H9 (cell line): ENCODE results near the gene FOXD2. TPM values are rescaled to one million over a fixed set of nuclear protein-coding genes. Genes with fewer than 3 reads are reported as not detected.

ENCODE experiments used
- DNase-seq: peaks from one replicate; pipeline ENCODE4 v3.0.0-alpha.2; 2017
- H2AFZ ChIP-seq: one replicate; pipeline ENCODE4 v1.6.1; 2013; ENCODE audit warnings: mild to moderate bottlenecking, low read length, control low read depth, moderate library complexity
- H2AK5ac ChIP-seq: 2 replicates; pipeline ENCODE4 v1.6.1; 2013; ENCODE audit warnings: low read length, control low read depth, mixed read lengths; ENCODE audit not compliant: insufficient read length
- H2BK120ac ChIP-seq: one replicate; pipeline ENCODE4 v1.6.1; 2013; ENCODE audit warnings: low read depth, mild to moderate bottlenecking, low read length, control low read depth, inconsistent platforms; ENCODE audit not compliant: poor library complexity, severe bottlenecking
- H2BK12ac ChIP-seq: 2 replicates; pipeline ENCODE4 v1.6.1; 2013; ENCODE audit warnings: low read length, control low read depth, mixed read lengths, low read depth; ENCODE audit not compliant: insufficient read length
- H2BK15ac ChIP-seq: 2 replicates; pipeline ENCODE4 v1.6.1; 2013; ENCODE audit warnings: low read depth, low read length, control low read depth
- H2BK20ac ChIP-seq: one replicate; pipeline ENCODE4 v1.6.1; 2013; ENCODE audit warnings: low read depth, mild to moderate bottlenecking, low read length, control low read depth, inconsistent platforms; ENCODE audit not compliant: poor library complexity, severe bottlenecking
- H2BK5ac ChIP-seq: 2 replicates; pipeline ENCODE4 v1.6.1; 2013; ENCODE audit warnings: low read length, control low read depth, mixed read lengths; ENCODE audit not compliant: insufficient read length
- H3K14ac ChIP-seq: 2 replicates; pipeline ENCODE4 v1.6.1; 2013; ENCODE audit warnings: low read length, control low read depth; ENCODE audit not compliant: insufficient read depth
- H3K18ac ChIP-seq: 2 replicates; pipeline ENCODE4 v1.6.1; 2013; ENCODE audit warnings: low read depth, mild to moderate bottlenecking, mixed read lengths, low read length, control low read depth; ENCODE audit not compliant: insufficient read length
- H3K23ac ChIP-seq: 2 replicates; pipeline ENCODE4 v1.6.1; 2013; ENCODE audit warnings: low read length, control low read depth, mixed read lengths, low read depth; ENCODE audit not compliant: insufficient read length
- H3K23me2 ChIP-seq: 2 replicates; pipeline ENCODE4 v1.6.1; 2013; ENCODE audit warnings: low read depth, mild to moderate bottlenecking, mixed read lengths, low read length, control low read depth; ENCODE audit not compliant: insufficient read length, poor library complexity, severe bottlenecking
- H3K27ac ChIP-seq: 2 replicates; pipeline ENCODE4 v1.5.1; 2013; ENCODE audit warnings: low read length, control low read depth, mixed read lengths, low read depth; ENCODE audit not compliant: insufficient read length
- H3K27me3 ChIP-seq: 2 replicates; pipeline ENCODE4 v1.6.1; 2013; ENCODE audit warnings: low read length, control low read depth, inconsistent platforms; ENCODE audit not compliant: insufficient read depth
- H3K4ac ChIP-seq: 2 replicates; pipeline ENCODE4 v1.6.1; 2013; ENCODE audit warnings: low read depth, mild to moderate bottlenecking, control low read depth, inconsistent platforms, low read length, moderate library complexity
- H3K4me1 ChIP-seq: 2 replicates; pipeline ENCODE4 v1.6.1; 2013; ENCODE audit warnings: low read length, control low read depth, inconsistent platforms; ENCODE audit not compliant: insufficient read depth
- H3K4me2 ChIP-seq: 2 replicates; pipeline ENCODE4 v1.6.1; 2013; ENCODE audit warnings: low read length, control low read depth, mixed read lengths; ENCODE audit not compliant: insufficient read length, insufficient read depth
- H3K56ac ChIP-seq: 2 replicates; pipeline ENCODE4 v1.6.1; 2013; ENCODE audit warnings: low read depth, mild to moderate bottlenecking, mixed read lengths, low read length, control low read depth; ENCODE audit not compliant: insufficient read length
- H3K79me1 ChIP-seq: 2 replicates; pipeline ENCODE4 v1.6.1; 2013; ENCODE audit warnings: low read depth, mild to moderate bottlenecking, moderate library complexity, low read length, control low read depth, inconsistent platforms; ENCODE audit not compliant: insufficient read depth, poor library complexity, severe bottlenecking
- H3K79me2 ChIP-seq: 2 replicates; pipeline ENCODE4 v1.6.1; 2013; ENCODE audit warnings: low read length, control low read depth, inconsistent platforms; ENCODE audit not compliant: insufficient read depth
- H3K9ac ChIP-seq: 2 replicates; pipeline ENCODE4 v1.6.1; 2013; ENCODE audit warnings: low read length, control low read depth, mixed read lengths; ENCODE audit not compliant: insufficient read length; ENCODE audit errors: extremely low read depth
- H3K9me3 ChIP-seq: one replicate; pipeline ENCODE4 v1.6.1; 2013; ENCODE audit warnings: low read depth, low read length, inconsistent platforms; ENCODE audit not compliant: control insufficient read depth
- H3T11ph ChIP-seq: one replicate; pipeline ENCODE4 v1.6.1; 2013; ENCODE audit warnings: mild to moderate bottlenecking, low read length, control low read depth, inconsistent platforms
- H4K20me1 ChIP-seq: one replicate; pipeline ENCODE4 v1.6.1; 2013; ENCODE audit not compliant: control insufficient read depth, insufficient read length, insufficient read depth
- H4K5ac ChIP-seq: 2 replicates; pipeline ENCODE4 v1.6.1; 2013; ENCODE audit warnings: low read depth, mild to moderate bottlenecking, mixed read lengths, low read length, control low read depth; ENCODE audit not compliant: insufficient read length
- H4K8ac ChIP-seq: replicated peaks from 2 replicates; pipeline ENCODE4 v1.6.1; 2013; ENCODE audit warnings: low read length, control low read depth, mixed read lengths, low read depth; ENCODE audit not compliant: insufficient read length
- H4K91ac ChIP-seq: 2 replicates; pipeline ENCODE4 v1.6.1; 2013; ENCODE audit warnings: low read depth, mild to moderate bottlenecking, moderate library complexity, mixed read lengths, low read length, control low read depth; ENCODE audit not compliant: insufficient read length
- H3K27ac Mint-ChIP-seq, 3 experiments: 2 replicates in 2 of 3; 3 replicates in 1 of 3; pipeline ENCODE4 v1.8.0; 2020 to 2021; ENCODE audit warnings: mixed read lengths in 3 of 3, mild to moderate bottlenecking in 1 of 3, moderate library complexity in 1 of 3
- H3K27me3 Mint-ChIP-seq: 2 replicates; pipeline ENCODE4 v1.8.0; 2021; ENCODE audit warnings: low read depth, mild to moderate bottlenecking, moderate library complexity, mixed read lengths
- H3K36me3 Mint-ChIP-seq, 3 experiments: 2 replicates in 2 of 3; 3 replicates in 1 of 3; pipeline ENCODE4 v1.8.0; 2020 to 2021; ENCODE audit warnings: low read depth in 3 of 3, mixed read lengths in 3 of 3; ENCODE audit not compliant: insufficient read depth in 1 of 3
- H3K4me1 Mint-ChIP-seq, 2 experiments: 2 replicates each; pipeline ENCODE4 v1.8.0; 2020; ENCODE audit warnings: mixed read lengths in 2 of 2
- H3K4me3 Mint-ChIP-seq, 2 experiments: 2 replicates in 1 of 2; 3 replicates in 1 of 2; pipeline ENCODE4 v1.8.0; 2020 to 2021; ENCODE audit warnings: mild to moderate bottlenecking in 2 of 2, mixed read lengths in 2 of 2, moderate library complexity in 1 of 2
- H3K9me3 Mint-ChIP-seq, 2 experiments: 2 replicates in 1 of 2; 3 replicates in 1 of 2; pipeline ENCODE4 v1.8.0; 2020; ENCODE audit warnings: mild to moderate bottlenecking in 2 of 2, mixed read lengths in 2 of 2, moderate library complexity in 1 of 2
- CTCF ChIP-seq: fragments of 200-600 bp; sonication (generic); conservative IDR thresholded peaks from 3 replicates; pipeline ENCODE4 v1.8.0; 2021; ENCODE audit warnings: antibody characterized with exemption, mild to moderate bottlenecking
- WGBS: extraction: QIAGEN DNeasy Blood & Tissue Kit; methylation state at CpG from one replicate; pipeline ENCODE4 v1.1.7; 2013; ENCODE audit warnings: missing lambda C conversion rate, low lambda C conversion rate, mixed read lengths; ENCODE audit not compliant: insufficient read length; ENCODE audit errors: extremely low coverage; 5-methylcytosine and 5-hydroxymethylcytosine counted together
- total RNA-seq: library from RNA; stranded (reverse); gene quantifications from 2 replicates; pipeline ENCODE4 v1.2.1, GENCODE V29; 2021

The FOXD2 gene
- total RNA-seq, 1 experiment from 2014 or later: not detected

- Histone ChIP-seq H2BK20ac (no peak overlapping the region), H4K8ac (no peak overlapping the region), H2BK5ac (no peak overlapping the region), H3K14ac (peak overlapping the region; percentile 24; the same call in 1 of the 2 replicates), H3K23ac (no peak overlapping the region), H4K20me1 (no peaks in the 10 kb centered on the region), H2BK12ac (no peak overlapping the region), H3K79me1 (no peaks in the 10 kb centered on the region), H2BK120ac (no peak overlapping the region), H3K4me1 (no peaks in the 10 kb centered on the region), H3K18ac (no peak overlapping the region), H3T11ph (no peak overlapping the region), H2AK5ac (no peak overlapping the region), H2BK15ac (no peak overlapping the region), H3K23me2 (no peaks in the 10 kb centered on the region), H3K27me3 (no peaks in the 10 kb centered on the region), H4K91ac (no peak overlapping the region), H3K9ac (no peak overlapping the region), H2AFZ (no peak overlapping the region), H3K4ac (no peak overlapping the region), H3K79me2 (no peaks in the 10 kb centered on the region), H3K4me2 (no peak overlapping the region), H4K5ac (no peak overlapping the region), H3K56ac (no peak overlapping the region), H3K27ac (no peak overlapping the region), H3K9me3 (no peaks in the 10 kb centered on the region)
- Mint-ChIP-seq H3K27me3 (peaks cover 48% of the 10 kb centered on the region), H3K27ac (no peak overlapping the region), H3K4me1 (no peaks in the 10 kb centered on the region), H3K36me3 (no peaks in the 10 kb centered on the region), H3K9me3 (no peaks in the 10 kb centered on the region), H3K4me3 (no peak overlapping the region)
- TF ChIP-seq CTCF: no peak
- WGBS: no CpG with 5 or more reads among the region's 5 CpGs
- no peak for DNase-seq
These were observed 45.8 kb downstream of the FOXD2 start for GRCh38 chr1:47483651-47484050.
